ENCODE measurements around the gene STPG2.

The STPG2 gene

GRCh38 chr4:98143001-98143899, at the start of gene STPG2:
Gene STPG2, minus strand, starts transcription at chr4:98143476.
- peak; percentile 95 for DNase-seq

GRCh38 chr4:98185279-98185678, 42.0 kb upstream of the STPG2 start:
- DNase-seq = no peak

GRCh38 chr4:98181809-98182208, 38.5 kb upstream of the STPG2 start:
- no peak for DNase-seq

- DNase-seq = no peak
Observed at GRCh38 chr4:98179951-98180350, 36.7 kb upstream of the STPG2 start.

- no peak for DNase-seq
Observed at GRCh38 chr4:98176531-98176930, 33.3 kb upstream of the STPG2 start.

- DNase-seq = no peak
Observed at GRCh38 chr4:98170035-98170434, 26.8 kb upstream of the STPG2 start.

- no peak for DNase-seq
Observed at GRCh38 chr4:98166731-98167041, 23.4 kb upstream of the STPG2 start.

- DNase-seq = no peak
Observed at GRCh38 chr4:98166025-98166730, 22.9 kb upstream of the STPG2 start.

- no peak for DNase-seq
Observed at GRCh38 chr4:98162696-98163095, 19.4 kb upstream of the STPG2 start.

- no peak for DNase-seq
Observed at GRCh38 chr4:98151145-98151924, 8.1 kb upstream of the STPG2 start.

GRCh38 chr4:98150092-98150761, 7.0 kb upstream of the STPG2 start:
- no peak for DNase-seq

GRCh38 chr4:98148856-98149255, 5.6 kb upstream of the STPG2 start:
- DNase-seq = no peak

GRCh38 chr4:98126141-98126540, 17.1 kb downstream of the STPG2 start:
- no peak for DNase-seq

GRCh38 chr4:98125585-98125984, 17.7 kb downstream of the STPG2 start:
- DNase-seq = no peak

GRCh38 chr4:98117363-98117762, 25.9 kb downstream of the STPG2 start:
- DNase-seq = no peak

GRCh38 chr4:98113012-98113411, 30.3 kb downstream of the STPG2 start:
- DNase-seq = no peak

- no peak for DNase-seq
Observed at GRCh38 chr4:98110929-98111328, 32.3 kb downstream of the STPG2 start.

- DNase-seq = no peak
Observed at GRCh38 chr4:98110214-98110613, 33.1 kb downstream of the STPG2 start.

GRCh38 chr4:98102660-98103059, 40.6 kb downstream of the STPG2 start:
- DNase-seq = no peak

GRCh38 chr4:98101988-98102387, 41.3 kb downstream of the STPG2 start:
- no peak for DNase-seq

- DNase-seq = no peak
Observed at GRCh38 chr4:98098764-98099163, 44.5 kb downstream of the STPG2 start.

GRCh38 chr4:98094118-98094517, 49.2 kb downstream of the STPG2 start:
- DNase-seq = no peak

- no peak for DNase-seq
Observed at GRCh38 chr4:98093662-98094061, 49.6 kb downstream of the STPG2 start.

Data from stimulated activated CD4-positive, alpha-beta T cell treated with anti-CD3 and anti-CD28 coated beads, Interleukin-4, amount 100 ng/mL, for 24 hours (primary cell).